OCI-LY1 (cell line): ENCODE results near the gene NOP56.

ENCODE experiments used
- EZH2 ChIP-seq: fragments of 200-600 bp; sonication (generic), shearing (Covaris generic); IDR thresholded peaks from 2 replicates; pipeline ENCODE4 v1.8.0; 2017; ENCODE audit warnings: borderline replicate concordance, mixed run types, mild to moderate bottlenecking, antibody characterized with exemption, low read length, moderate library complexity, mixed read lengths
- TF ChIP-seq, protein P1 (sequence below): fragments of 200-600 bp; sonication (generic), shearing (Covaris generic); IDR thresholded peaks from 2 replicates; pipeline ENCODE4 v1.5.1; 2017; ENCODE audit warnings: mild to moderate bottlenecking, antibody characterized with exemption, low read length, moderate library complexity, mixed read lengths

DNA sequence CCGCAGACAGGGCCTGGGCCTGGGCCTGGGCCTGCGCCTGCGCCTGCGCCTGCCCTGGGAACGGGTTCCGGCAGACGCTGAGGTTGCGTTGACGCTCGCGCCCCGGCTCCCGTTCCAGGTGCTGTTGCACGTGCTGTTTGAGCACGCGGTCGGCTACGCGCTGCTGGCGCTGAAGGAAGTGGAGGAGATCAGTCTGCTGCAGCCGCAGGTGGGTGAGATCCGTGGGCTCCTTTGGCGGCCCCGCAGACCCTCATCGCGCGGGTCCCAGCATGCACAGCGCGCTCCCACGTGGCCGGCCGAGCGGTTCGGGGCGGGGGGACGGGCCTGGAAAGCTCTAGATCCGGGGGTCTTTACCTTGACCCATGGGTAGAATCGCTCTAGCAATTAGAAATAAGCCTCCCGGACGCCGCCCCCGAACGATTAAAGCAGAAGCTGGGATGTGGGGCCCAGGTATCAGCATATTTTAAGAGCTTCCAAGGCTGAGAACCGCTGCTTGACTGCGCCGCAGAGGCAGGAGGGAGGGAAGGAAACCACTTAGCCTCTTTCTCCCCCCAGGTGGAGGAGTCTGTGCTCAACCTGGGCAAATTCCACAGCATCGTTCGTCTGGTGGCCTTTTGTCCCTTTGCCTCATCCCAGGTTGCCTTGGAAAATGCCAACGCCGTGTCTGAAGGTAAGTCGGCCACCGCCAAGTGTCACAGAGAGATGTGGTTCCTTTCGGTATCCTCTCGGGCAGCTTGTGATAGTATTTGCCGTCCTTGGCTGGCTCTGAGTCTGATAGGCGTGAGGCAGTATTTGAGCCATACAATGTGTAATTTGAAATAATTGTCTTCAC lies 508 bp downstream of the NOP56 start:
- TF ChIP-seq, protein P1, sequence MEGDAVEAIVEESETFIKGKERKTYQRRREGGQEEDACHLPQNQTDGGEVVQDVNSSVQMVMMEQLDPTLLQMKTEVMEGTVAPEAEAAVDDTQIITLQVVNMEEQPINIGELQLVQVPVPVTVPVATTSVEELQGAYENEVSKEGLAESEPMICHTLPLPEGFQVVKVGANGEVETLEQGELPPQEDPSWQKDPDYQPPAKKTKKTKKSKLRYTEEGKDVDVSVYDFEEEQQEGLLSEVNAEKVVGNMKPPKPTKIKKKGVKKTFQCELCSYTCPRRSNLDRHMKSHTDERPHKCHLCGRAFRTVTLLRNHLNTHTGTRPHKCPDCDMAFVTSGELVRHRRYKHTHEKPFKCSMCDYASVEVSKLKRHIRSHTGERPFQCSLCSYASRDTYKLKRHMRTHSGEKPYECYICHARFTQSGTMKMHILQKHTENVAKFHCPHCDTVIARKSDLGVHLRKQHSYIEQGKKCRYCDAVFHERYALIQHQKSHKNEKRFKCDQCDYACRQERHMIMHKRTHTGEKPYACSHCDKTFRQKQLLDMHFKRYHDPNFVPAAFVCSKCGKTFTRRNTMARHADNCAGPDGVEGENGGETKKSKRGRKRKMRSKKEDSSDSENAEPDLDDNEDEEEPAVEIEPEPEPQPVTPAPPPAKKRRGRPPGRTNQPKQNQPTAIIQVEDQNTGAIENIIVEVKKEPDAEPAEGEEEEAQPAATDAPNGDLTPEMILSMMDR, result no peak
- TF ChIP-seq EZH2, result no peak
